Activated CD4-positive, alpha-beta memory T cell treated with anti-CD3 and anti-CD28 coated beads for 36 hours (primary cell): Measurements from ENCODE around the gene MATCAP1. TPM values are rescaled to one million over a fixed set of nuclear protein-coding genes. Genes with fewer than 3 reads are reported as not detected.

Experiments used
- CTCF ChIA-PET: fragments of 350-600 bp; sonication (Branson Sonifier 250); formaldehyde crosslinking; loops from one replicate; lab custom pipeline; 2021; ENCODE audit warnings: antibody characterized with exemption, inconsistent platforms; lab: Charles Lee
- POLR2A ChIA-PET: fragments of 350-600 bp; sonication (Branson Sonifier 250); formaldehyde crosslinking; loops from one replicate; lab custom pipeline; 2021; ENCODE audit warnings: antibody characterized with exemption; lab: Charles Lee
- DNase-seq: peaks from one replicate; pipeline ENCODE4 v3.0.0-alpha.2; 2020
- H3K27ac Mint-ChIP-seq: one replicate; pipeline ENCODE4 v1.8.0; 2021; ENCODE audit warnings: mixed read lengths
- H3K27me3 Mint-ChIP-seq: one replicate; pipeline ENCODE4 v1.8.0; 2021; ENCODE audit warnings: mixed read lengths
- H3K36me3 Mint-ChIP-seq: one replicate; pipeline ENCODE4 v1.8.0; 2021; ENCODE audit warnings: mixed read lengths
- H3K4me1 Mint-ChIP-seq: one replicate; pipeline ENCODE4 v1.8.0; 2021; ENCODE audit warnings: low read depth, mixed read lengths
- H3K4me3 Mint-ChIP-seq: one replicate; pipeline ENCODE4 v1.8.0; 2021; ENCODE audit warnings: mild to moderate bottlenecking, mixed read lengths
- H3K9me3 Mint-ChIP-seq: one replicate; pipeline ENCODE4 v1.8.0; 2021; ENCODE audit warnings: mixed read lengths
- intact Hi-C: fragments of 100-400 bp; cut with micrococcal nuclease; formaldehyde crosslinking; loops from one replicate; pipeline ENCODE4 v1.15.1; 2023
- total RNA-seq, 2 experiments: library from RNA; stranded (reverse); gene quantifications; one replicate each; pipeline ENCODE4 v1.2.3, GENCODE V29; 2021

Gene MATCAP1
- total RNA-seq, 2 experiments from 2014 or later = 37.3 to 38.3 TPM

GRCh38 chr16:67195676-67196075 lies 11.9 kb upstream of the MATCAP1 start:
- H3K27ac Mint-ChIP-seq = no peak overlapping the region
- intact Hi-C loops = no loop called here
- ChIA-PET POLR2A (no interaction called here), CTCF (no interaction called here)
- H3K9me3 Mint-ChIP-seq = no peaks in the 10 kb centered on the region
- H3K36me3 Mint-ChIP-seq = peaks cover 28% of the 10 kb centered on the region
- H3K4me1 Mint-ChIP-seq = peaks cover 39% of the 10 kb centered on the region
- DNase-seq = no peak
- no peak overlapping the region for H3K4me3 Mint-ChIP-seq
- no peaks in the 10 kb centered on the region for H3K27me3 Mint-ChIP-seq

GRCh38 chr16:67194260-67194659 lies 10.5 kb upstream of the MATCAP1 start:
- intact Hi-C loops = no loop called here
- DNase-seq = no peak
- H3K9me3 Mint-ChIP-seq = no peaks in the 10 kb centered on the region
- peak overlapping the region; percentile 91 for H3K4me3 Mint-ChIP-seq
- ChIA-PET CTCF (interaction anchor here (2.0 kb wide), 1 partner anchor 39 kb away, joined by 7 read pairs; no protein-coding TSS in a partner anchor), POLR2A (interaction anchor here (0.7 kb wide), 1 partner anchor 90 kb away, joined by 3 read pairs; no protein-coding TSS in a partner anchor)
- H3K27ac Mint-ChIP-seq = peak overlapping the region; percentile 47
- peaks cover 39% of the 10 kb centered on the region for H3K4me1 Mint-ChIP-seq
- peaks cover 24% of the 10 kb centered on the region for H3K36me3 Mint-ChIP-seq
- no peaks in the 10 kb centered on the region for H3K27me3 Mint-ChIP-seq

GRCh38 chr16:67193536-67193935 lies 9.8 kb upstream of the MATCAP1 start:
- ChIA-PET CTCF (interaction anchor here (1.4 to 2.0 kb wide), 3 partner anchors 33 to 240 kb away, joined by 3 to 7 read pairs (median 6); partner anchors contain the start of gene TMEM208), POLR2A (interaction anchor here (1.5 kb wide), 1 partner anchor 34 kb away, joined by 5 read pairs; the partner anchor contains the start of genes FBXL8 and TRADD)
- Mint-ChIP-seq H3K4me1 (peaks cover 39% of the 10 kb centered on the region), H3K36me3 (peaks cover 24% of the 10 kb centered on the region), H3K27ac (peak overlapping the region; percentile 86), H3K27me3 (no peaks in the 10 kb centered on the region), H3K4me3 (peak overlapping the region; percentile 91), H3K9me3 (no peaks in the 10 kb centered on the region)
- intact Hi-C loops = no loop called here
- no peak for DNase-seq

GRCh38 chr16:67192781-67193361 lies 9.1 kb upstream of the MATCAP1 start:
- intact Hi-C loops = loop anchor here (1.0 kb wide), 2 partner anchors 10 to 34 kb away; partner anchors contain the start of genes MATCAP1 and TMEM208
- H3K4me3 Mint-ChIP-seq = peak overlapping the region; percentile 91

GRCh38 chr16:67191995-67192681 lies 8.4 kb upstream of the MATCAP1 start, which contains the start of gene E2F4:
Gene E2F4, plus strand, starts transcription at chr16:67192155. Its CDS starts 73 bp downstream, at chr16:67192228.
- intact Hi-C loops = loop anchor here (1.0 kb wide), 2 partner anchors 9 to 35 kb away; partner anchors contain the start of genes MATCAP1 and TMEM208
- CTCF ChIA-PET = interaction anchor here (0.9 to 2.0 kb wide), 7 partner anchors 32 to 238 kb away, joined by 3 to 8 read pairs (median 4); partner anchors contain the start of genes CES3 and TMEM208
- Mint-ChIP-seq H3K4me1 (peaks cover 39% of the 10 kb centered on the region), H3K4me3 (peak within 1 kb of the TSS; percentile 91), H3K27ac (peak within 1 kb of the TSS; percentile 86), H3K36me3 (peaks cover 24% of the 10 kb centered on the region), H3K9me3 (no peaks in the 10 kb centered on the region), H3K27me3 (no peaks in the 10 kb centered on the region)
- POLR2A ChIA-PET = interaction anchor here (0.7 to 1.5 kb wide), 4 partner anchors 17 to 55 kb away, joined by 3 to 5 read pairs (median 4); partner anchors contain the start of genes FBXL8, FHOD1 and TRADD
- DNase-seq = peak; percentile 93

More at GRCh38 chr16:67192781-67193361, 9.1 kb upstream of the MATCAP1 start:
- H3K27me3 Mint-ChIP-seq = no peaks in the 10 kb centered on the region
- peaks cover 39% of the 10 kb centered on the region for H3K4me1 Mint-ChIP-seq
- H3K27ac Mint-ChIP-seq = peak overlapping the region; percentile 86
- peaks cover 24% of the 10 kb centered on the region for H3K36me3 Mint-ChIP-seq
- peak; percentile 45 for DNase-seq
- ChIA-PET POLR2A (interaction anchor here (0.7 to 1.5 kb wide), 4 partner anchors 17 to 54 kb away, joined by 3 to 5 read pairs (median 4); partner anchors contain the start of genes FBXL8, FHOD1 and TRADD), CTCF (interaction anchor here (0.9 to 2.0 kb wide), 7 partner anchors 32 to 239 kb away, joined by 3 to 8 read pairs (median 4); partner anchors contain the start of genes CES3 and TMEM208)
- H3K9me3 Mint-ChIP-seq = no peaks in the 10 kb centered on the region

DNA sequence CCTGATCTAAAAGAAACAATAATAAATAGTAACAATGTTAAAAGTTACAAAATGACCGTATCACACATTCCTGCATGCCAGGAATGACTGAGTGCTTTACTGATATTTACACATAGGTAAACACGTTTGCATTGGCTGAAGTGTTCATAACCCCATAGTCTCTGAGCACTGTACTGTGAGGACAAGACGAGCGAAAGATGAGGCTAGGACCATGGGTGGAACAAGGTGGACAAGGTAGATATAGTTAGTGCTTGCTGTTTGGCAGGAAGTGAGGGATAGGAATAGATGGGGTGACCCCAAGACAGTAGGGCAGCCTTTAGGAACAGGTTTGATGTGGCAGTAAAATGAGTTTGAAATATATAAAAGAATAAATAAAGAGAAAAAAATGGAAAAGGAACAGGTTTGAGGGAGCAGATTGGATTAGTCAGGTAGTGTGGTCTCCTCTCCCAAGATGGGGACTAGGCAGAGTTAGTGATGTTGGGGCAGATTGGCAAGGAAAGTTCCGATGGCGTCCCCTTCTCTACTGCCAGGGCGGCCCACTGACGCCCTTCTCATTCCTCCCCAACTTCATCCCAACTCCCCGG lies 7.7 kb upstream of the MATCAP1 start:
- Mint-ChIP-seq H3K27ac (peak overlapping the region; percentile 86), H3K36me3 (peaks cover 20% of the 10 kb centered on the region), H3K27me3 (no peaks in the 10 kb centered on the region), H3K9me3 (no peaks in the 10 kb centered on the region), H3K4me3 (peak overlapping the region; percentile 91), H3K4me1 (peaks cover 35% of the 10 kb centered on the region)
- POLR2A ChIA-PET = interaction anchor here (1.3 kb wide), 1 partner anchor 53 kb away, joined by 4 read pairs; no protein-coding TSS in a partner anchor
- CTCF ChIA-PET = interaction anchor here (1.4 kb wide), 1 partner anchor 31 kb away, joined by 4 read pairs; no protein-coding TSS in a partner anchor
- intact Hi-C loops = no loop called here
- no peak for DNase-seq

GRCh38 chr16:67190448-67191399 lies 7.0 kb upstream of the MATCAP1 start:
- peaks cover 30% of the 10 kb centered on the region for H3K4me1 Mint-ChIP-seq
- no peaks in the 10 kb centered on the region for H3K27me3 Mint-ChIP-seq
- no peak for DNase-seq
- H3K27ac Mint-ChIP-seq = no peak overlapping the region
- peaks cover 13% of the 10 kb centered on the region for H3K36me3 Mint-ChIP-seq
- POLR2A ChIA-PET = no interaction called here
- no peaks in the 10 kb centered on the region for H3K9me3 Mint-ChIP-seq
- H3K4me3 Mint-ChIP-seq = peak overlapping the region; percentile 91
- CTCF ChIA-PET = interaction anchor here (0.6 to 1.1 kb wide), 2 partner anchors 15 to 28 kb away, joined by 3 to 5 read pairs; no protein-coding TSS in a partner anchor
- intact Hi-C loops = no loop called here

GRCh38 chr16:67190041-67190440 lies 6.3 kb upstream of the MATCAP1 start, which contains the start of gene EXOC3L1:
Gene EXOC3L1, minus strand, starts transcription at chr16:67190136. Its CDS starts 460 bp downstream, at chr16:67189676.
- ChIA-PET CTCF (interaction anchor here (1.1 to 1.4 kb wide), 4 partner anchors 27 to 237 kb away, joined by 3 to 5 read pairs (median 4); no protein-coding TSS in a partner anchor), POLR2A (no interaction called here)
- DNase-seq = no peak
- Mint-ChIP-seq H3K27ac (no peak within 1 kb of the TSS), H3K4me3 (no peak within 1 kb of the TSS), H3K4me1 (peaks cover 37% of the 10 kb centered on the region), H3K9me3 (no peaks in the 10 kb centered on the region), H3K27me3 (peaks cover 7% of the 10 kb centered on the region), H3K36me3 (peaks cover 10% of the 10 kb centered on the region)
- intact Hi-C loops = no loop called here

DNA sequence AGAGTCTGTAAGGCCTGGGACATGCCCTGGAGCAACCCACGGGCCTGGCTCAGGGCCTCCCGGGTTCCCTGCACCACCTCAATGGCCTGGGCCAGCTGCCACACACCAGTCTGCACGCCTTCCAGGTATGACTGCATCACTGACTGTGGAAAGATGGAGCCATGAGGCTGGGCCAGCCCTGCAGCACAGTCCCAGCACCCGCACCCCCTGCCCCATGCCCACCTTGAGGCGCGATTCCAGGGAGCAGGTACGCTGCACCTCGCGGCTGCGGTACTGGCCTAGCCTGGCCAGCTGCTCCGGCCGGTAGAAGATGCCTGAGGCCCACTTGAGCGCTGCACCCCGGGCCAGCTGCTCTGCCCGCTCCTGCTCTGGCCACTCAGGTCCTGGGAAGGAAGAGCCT lies 5.0 kb upstream of the MATCAP1 start:
- intact Hi-C loops = no loop called here
- Mint-ChIP-seq H3K36me3 (peaks cover 5% of the 10 kb centered on the region), H3K4me1 (peaks cover 35% of the 10 kb centered on the region), H3K27me3 (peaks cover 8% of the 10 kb centered on the region), H3K27ac (no peak overlapping the region), H3K9me3 (no peaks in the 10 kb centered on the region), H3K4me3 (no peak overlapping the region)
- CTCF ChIA-PET = interaction anchor here (1.3 to 1.8 kb wide), 3 partner anchors 9 to 236 kb away, joined by 5 to 8 read pairs (median 5); no protein-coding TSS in a partner anchor
- DNase-seq = no peak
- POLR2A ChIA-PET = no interaction called here

- peak overlapping the region; percentile 43 for H3K27ac Mint-ChIP-seq
- intact Hi-C loops = no loop called here
- no peak for DNase-seq
- H3K4me1 Mint-ChIP-seq = peaks cover 30% of the 10 kb centered on the region
- H3K36me3 Mint-ChIP-seq = peaks cover 4% of the 10 kb centered on the region
- POLR2A ChIA-PET = no interaction called here
- CTCF ChIA-PET = interaction anchor here (1.8 kb wide), 1 partner anchor 10 kb away, joined by 8 read pairs; no protein-coding TSS in a partner anchor
- H3K9me3 Mint-ChIP-seq = no peaks in the 10 kb centered on the region
- H3K4me3 Mint-ChIP-seq = no peak overlapping the region
- peaks cover 8% of the 10 kb centered on the region for H3K27me3 Mint-ChIP-seq
Observed at GRCh38 chr16:67188323-67188722, 4.6 kb upstream of the MATCAP1 start.
